Fibroblast of villous mesenchyme (primary cell): ENCODE data around the gene KCNMA1. TPM values are rescaled to one million over a fixed set of nuclear protein-coding genes. Genes with fewer than 3 reads are reported as not detected.

ENCODE experiments used
- DNase-seq: peaks from one replicate; pipeline ENCODE4 v3.0.0-alpha.2; 2010; ENCODE audit warnings: low read depth
- H3K4me3 ChIP-seq: 2 replicates; pipeline ENCODE4 v1.5.1; 2011; ENCODE audit warnings: low read depth, mild to moderate bottlenecking, low read length
- total RNA-seq: library from RNA; depleted of rRNA; stranded (reverse); fragments of >200 nt; gene quantifications from 2 replicates; pipeline ENCODE4 v1.2.3, GENCODE V29; 2012
- TF ChIP-seq, protein P1 (sequence below): IDR thresholded peaks from 2 replicates; pipeline ENCODE4 v1.5.1; 2012; ENCODE audit warnings: low read depth, mild to moderate bottlenecking, low read length; ENCODE audit not compliant: insufficient read depth

Gene KCNMA1
- total RNA-seq, 1 donor: 36.7 TPM

DNA sequence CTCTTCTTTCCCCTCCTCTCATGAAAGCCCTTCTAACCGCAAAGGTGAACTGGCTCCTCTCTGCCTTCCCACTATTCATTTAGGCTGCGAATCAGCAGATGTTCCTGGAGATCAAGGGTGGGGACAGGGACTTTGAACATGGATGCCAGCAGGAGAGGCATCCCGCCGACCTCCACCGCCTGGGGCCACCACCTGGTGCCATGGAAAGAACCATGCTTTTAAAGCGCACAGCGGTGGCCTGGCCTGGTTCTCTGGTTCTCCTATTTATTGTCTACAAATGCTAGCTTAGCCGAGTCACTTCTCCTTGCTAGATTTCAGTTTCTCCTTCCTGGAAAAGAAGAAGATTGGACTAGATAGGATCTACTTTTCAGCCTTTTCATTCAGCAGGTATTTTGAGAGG is 43.2 kb upstream of the KCNMA1 start:
- H3K4me3 ChIP-seq: no peak overlapping the region
- TF ChIP-seq, protein P1, sequence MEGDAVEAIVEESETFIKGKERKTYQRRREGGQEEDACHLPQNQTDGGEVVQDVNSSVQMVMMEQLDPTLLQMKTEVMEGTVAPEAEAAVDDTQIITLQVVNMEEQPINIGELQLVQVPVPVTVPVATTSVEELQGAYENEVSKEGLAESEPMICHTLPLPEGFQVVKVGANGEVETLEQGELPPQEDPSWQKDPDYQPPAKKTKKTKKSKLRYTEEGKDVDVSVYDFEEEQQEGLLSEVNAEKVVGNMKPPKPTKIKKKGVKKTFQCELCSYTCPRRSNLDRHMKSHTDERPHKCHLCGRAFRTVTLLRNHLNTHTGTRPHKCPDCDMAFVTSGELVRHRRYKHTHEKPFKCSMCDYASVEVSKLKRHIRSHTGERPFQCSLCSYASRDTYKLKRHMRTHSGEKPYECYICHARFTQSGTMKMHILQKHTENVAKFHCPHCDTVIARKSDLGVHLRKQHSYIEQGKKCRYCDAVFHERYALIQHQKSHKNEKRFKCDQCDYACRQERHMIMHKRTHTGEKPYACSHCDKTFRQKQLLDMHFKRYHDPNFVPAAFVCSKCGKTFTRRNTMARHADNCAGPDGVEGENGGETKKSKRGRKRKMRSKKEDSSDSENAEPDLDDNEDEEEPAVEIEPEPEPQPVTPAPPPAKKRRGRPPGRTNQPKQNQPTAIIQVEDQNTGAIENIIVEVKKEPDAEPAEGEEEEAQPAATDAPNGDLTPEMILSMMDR: no peak
- no peak for DNase-seq

DNA sequence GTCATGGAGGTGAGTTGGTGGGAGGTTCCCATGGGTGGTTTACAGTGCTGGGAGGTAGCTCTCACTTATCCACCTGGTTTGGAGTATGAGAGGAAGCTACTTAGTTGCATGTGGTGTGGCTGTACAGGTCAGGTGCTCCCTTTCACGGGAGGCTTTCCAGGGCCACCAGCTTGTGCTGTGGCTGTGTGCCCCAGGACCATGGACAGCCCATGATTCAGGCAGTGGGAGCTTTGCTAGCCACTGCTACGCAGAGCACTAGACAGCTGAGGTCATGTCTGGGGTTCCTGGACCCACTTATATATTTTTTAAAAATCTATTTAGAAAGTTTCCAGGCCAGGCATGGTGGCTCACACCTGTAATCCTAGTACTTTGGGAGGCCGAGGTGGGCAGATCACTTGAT is 42.5 kb upstream of the KCNMA1 start:
- no peak overlapping the region for H3K4me3 ChIP-seq
- DNase-seq: no peak
- TF ChIP-seq, protein P1: no peak

DNA sequence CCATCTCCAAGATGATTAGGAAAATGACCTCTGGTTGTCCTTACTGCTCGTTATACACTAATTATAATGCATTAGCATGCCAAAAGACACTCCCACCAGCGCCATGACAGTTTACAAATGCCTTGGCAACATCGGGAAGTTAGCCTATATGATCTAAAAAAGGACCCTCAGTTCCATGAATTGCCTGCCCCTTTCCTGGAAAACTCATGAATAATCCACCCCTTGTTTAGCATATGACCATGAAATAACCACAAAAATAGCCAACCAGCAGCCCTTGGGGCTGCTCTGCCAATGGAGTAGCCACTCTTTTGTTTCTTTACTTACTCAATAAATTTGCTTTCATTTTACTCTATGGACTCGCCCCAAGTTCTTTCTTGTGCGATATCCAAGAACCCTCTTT is 41.6 kb upstream of the KCNMA1 start:
- DNase-seq: no peak

DNA sequence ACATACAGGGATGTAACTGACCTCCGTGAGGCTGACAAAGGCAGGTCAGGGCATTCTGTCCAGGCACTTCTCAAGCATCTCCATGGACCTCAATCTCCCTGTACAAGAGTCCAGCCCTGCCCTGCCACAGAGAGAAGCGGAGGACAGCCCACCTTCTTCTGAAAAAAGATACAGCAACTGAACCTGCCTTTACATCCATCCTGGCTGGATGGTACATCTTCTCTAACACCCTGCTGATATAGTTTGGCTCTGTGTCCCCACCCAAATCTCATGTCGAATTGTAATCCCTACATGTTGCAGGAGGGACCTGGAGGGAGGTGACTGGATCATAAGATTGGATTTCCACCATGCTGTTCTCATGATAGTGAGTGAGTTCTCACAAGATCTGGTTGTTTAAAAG is 40.5 kb upstream of the KCNMA1 start:
- TF ChIP-seq, protein P1: no peak
- no peak overlapping the region for H3K4me3 ChIP-seq
- DNase-seq: no peak

More for the DNA sequence above, 41.6 kb upstream of the KCNMA1 start:
- TF ChIP-seq, protein P1: no peak
- no peak overlapping the region for H3K4me3 ChIP-seq

DNA sequence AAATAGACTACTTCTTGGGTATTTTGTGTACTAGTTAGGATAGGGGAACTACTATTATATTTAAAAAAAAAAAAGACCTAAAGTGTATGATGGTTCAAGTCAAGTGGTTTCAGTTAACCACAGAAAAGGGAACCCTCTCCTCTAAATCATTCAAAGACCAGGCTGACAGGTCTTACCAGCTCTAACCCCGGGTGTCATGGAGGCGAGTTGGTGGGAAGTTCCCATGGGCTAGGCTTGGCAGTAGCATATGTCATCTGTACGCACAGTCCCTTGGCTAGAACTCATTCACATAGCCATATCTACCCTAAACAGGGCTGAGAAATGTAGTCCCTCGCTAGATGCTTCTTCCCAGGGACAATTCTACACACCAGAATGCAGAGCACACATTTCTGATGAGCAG is 37.7 kb upstream of the KCNMA1 start:
- H3K4me3 ChIP-seq: no peak overlapping the region
- no peak for DNase-seq
- TF ChIP-seq, protein P1: no peak

DNA sequence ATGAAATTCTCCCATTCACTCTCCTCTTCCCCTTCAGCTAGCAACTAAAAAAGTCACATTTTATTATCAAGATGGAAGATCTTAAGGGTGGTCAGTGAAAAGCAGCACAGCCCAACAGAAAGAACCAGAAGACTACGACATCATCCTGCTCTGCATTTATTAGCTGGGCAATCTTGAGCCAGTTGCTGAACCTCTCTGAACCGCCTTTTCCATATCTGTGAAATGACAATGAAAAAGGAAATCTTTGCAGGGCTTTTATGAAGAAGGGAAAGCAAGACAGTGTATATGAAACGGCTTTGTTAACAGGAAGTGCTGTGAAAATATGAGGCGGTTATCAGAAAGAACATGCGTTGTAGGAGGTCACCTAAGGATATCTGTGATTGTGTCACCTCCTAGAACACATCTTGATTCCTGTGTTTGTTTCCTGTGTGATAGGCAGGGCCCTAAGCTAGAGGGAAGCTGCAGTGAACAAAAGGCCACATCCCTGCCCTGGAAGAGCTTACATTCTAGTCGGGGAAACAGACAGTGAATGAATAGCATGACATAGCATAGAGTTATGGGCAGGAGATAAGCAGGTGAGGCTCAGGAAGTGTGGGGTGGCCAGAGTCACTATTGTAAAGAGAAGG is 36.0 kb upstream of the KCNMA1 start:
- H3K4me3 ChIP-seq: no peak overlapping the region
- TF ChIP-seq, protein P1: no peak
- no peak for DNase-seq

DNA sequence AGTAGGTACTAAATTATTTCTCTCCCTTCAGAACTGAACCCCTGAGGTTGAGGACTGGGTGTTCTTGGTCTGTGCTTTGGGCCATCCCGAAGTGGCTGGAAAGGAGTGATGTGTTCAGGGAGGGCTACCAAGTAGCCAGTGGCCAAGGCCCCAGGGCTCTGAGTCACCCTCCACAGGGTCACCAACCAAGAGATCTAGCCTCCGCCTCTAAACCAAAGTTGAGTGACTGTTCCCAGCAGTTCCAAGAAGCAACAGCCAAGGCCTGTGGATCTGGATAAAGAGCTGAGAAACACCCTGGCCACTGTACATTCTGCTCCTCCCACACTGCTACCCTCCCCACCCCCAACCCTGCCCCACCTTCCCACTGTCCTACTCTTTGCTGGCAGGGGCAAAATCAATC is 35.5 kb upstream of the KCNMA1 start:
- TF ChIP-seq, protein P1: no peak
- no peak overlapping the region for H3K4me3 ChIP-seq
- no peak for DNase-seq
